ENCODE results near the gene TMEM238.
A peak's percentile ranks its signal among the peaks of the same experiment; 100 is the strongest.
"Not testable (repeated sequence)": the region's sequence is repeated elsewhere in the genome, so short reads cannot be mapped to it uniquely, and the experiment has no call there.

Gene TMEM238

GRCh38 chr19:55384131-55384919 is at the start of gene TMEM238:
Gene TMEM238, minus strand, starts transcription at chr19:55384292. Its CDS starts 33 bp downstream, at chr19:55384259.
- peak; percentile 18 for DNase-seq (ENCODE audit: low read depth)

- DNase-seq (ENCODE audit: low read depth), result no peak
Measured at GRCh38 chr19:55433292-55433691, 49.2 kb upstream of the TMEM238 start.

- DNase-seq (ENCODE audit: low read depth), result no peak
Measured at GRCh38 chr19:55432241-55432959, 48.3 kb upstream of the TMEM238 start.

DNA sequence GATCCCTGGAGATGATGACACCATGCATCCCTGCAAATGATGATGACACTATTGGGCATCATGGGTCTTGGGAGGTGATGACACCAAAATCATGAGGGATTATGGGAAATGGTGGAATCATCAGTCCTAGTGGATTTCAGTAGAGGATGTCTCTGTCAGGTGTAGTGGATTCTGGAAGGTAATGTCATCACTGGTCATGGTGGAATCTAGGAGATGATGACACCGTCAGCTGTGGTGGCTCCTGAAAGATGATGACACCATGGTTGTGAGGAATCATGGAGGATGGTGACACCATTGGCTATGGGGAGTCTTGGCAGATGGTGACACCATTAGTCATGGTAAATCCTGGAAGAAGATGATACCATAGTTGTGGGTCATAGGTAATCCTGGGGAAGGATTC is 47.1 kb upstream of the TMEM238 start:
- no peak for DNase-seq (ENCODE audit: low read depth)

- DNase-seq (ENCODE audit: low read depth), result no peak
Measured at GRCh38 chr19:55426042-55426441, 42.0 kb upstream of the TMEM238 start.

DNA sequence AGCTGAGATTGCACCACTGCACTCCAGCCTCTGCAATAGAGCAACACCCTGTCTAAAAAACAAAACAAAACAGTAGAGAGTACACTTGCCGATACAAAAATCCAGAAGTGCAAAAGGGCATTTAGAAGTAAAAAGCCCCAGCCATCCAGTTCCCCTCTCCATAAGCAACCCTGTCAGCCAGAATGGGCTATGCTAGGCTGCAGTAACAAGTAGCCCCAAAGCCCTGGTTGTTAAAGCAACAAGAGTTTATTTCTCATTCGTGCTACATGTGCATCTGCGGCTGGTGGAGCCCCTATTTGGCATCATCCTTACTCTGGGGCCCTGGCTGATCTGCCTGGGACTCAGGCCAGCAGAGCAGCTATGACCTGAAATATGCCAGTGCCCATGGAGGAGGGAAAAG is 40.4 kb upstream of the TMEM238 start:
- DNase-seq (ENCODE audit: low read depth), result no peak

GRCh38 chr19:55423225-55424005 is 39.3 kb upstream of the TMEM238 start:
- DNase-seq (ENCODE audit: low read depth), result no peak

GRCh38 chr19:55421281-55421680 is 37.2 kb upstream of the TMEM238 start:
- not testable (repeated sequence) for DNase-seq (ENCODE audit: low read depth)

GRCh38 chr19:55419624-55420236 is 35.6 kb upstream of the TMEM238 start:
- DNase-seq (ENCODE audit: low read depth), result no peak

DNA sequence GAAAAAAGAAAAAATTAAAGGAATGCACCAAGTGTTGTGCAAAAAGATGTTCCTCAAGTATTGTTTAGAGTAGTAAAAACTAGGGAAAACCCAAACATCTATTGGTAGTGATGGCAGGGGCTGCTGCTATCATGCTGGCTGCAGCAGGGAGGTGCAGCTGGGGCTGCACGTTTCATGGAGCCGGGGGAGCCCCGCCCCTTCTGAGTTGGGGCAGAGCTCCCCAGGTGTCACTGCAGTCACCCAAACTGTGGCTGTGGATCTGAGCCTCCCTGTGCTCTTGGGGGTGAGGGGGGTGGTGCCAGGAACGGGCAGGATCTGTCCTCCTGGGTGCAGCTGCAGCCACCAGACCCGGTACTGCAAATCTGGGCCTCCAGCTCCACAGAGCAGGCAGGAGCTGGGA is 35.0 kb upstream of the TMEM238 start:
- DNase-seq (ENCODE audit: low read depth), result no peak

- peak; percentile 34 for DNase-seq (ENCODE audit: low read depth)
Measured at GRCh38 chr19:55418185-55418584, 34.1 kb upstream of the TMEM238 start.

- no peak for DNase-seq (ENCODE audit: low read depth)
Measured at GRCh38 chr19:55410168-55410567, 26.1 kb upstream of the TMEM238 start.

- DNase-seq (ENCODE audit: low read depth), result not testable (repeated sequence)
Measured at GRCh38 chr19:55409179-55409578, 25.1 kb upstream of the TMEM238 start.

- DNase-seq (ENCODE audit: low read depth), result no peak
Measured at GRCh38 chr19:55408533-55408872, 24.4 kb upstream of the TMEM238 start.

GRCh38 chr19:55407800-55408532 is 23.9 kb upstream of the TMEM238 start:
- DNase-seq (ENCODE audit: low read depth), result peak; percentile 93

- DNase-seq (ENCODE audit: low read depth), result not testable (repeated sequence)
Measured at GRCh38 chr19:55407550-55407799, 23.4 kb upstream of the TMEM238 start, which contains the start of gene UBE2S. Gene UBE2S, minus strand, starts transcription at chr19:55407788. Its CDS starts 199 bp downstream, at chr19:55407589.

DNA sequence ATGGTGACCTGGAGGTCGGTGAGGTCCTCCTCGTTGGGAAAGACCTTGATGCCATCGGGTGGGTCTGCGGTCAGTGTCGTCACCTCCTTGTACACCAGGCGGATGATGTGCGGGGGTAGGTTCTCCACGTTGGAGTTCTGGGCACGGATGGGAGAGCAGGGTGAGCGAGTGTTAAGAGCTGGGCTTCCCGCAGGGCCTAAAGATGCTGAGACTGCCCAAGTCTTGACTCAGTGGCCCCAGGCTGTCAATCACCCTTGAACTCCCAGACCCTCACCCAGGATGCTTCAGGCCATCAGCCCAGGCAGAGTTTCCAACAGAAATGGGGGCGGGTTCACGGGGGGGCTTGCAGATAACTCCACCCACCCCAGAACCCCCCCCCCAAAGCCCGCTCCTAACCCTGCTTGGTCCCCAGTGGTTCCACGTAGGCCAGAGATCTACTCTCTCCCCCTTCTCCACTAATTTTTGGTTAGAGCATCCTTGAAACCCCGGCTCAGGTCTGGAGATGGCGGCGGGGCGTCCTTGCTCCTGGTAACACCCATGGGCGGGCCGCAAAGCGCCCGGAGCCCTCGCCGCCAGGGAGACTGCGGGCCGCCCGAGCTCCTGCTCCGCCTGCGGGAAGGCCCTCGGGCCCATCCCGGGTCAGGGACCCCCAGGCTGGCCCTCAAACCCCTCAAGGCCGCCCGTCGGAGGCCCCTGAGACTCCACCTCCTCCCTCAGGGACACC is 22.9 kb upstream of the TMEM238 start:
- peak; percentile 17 for DNase-seq (ENCODE audit: low read depth)

DNA sequence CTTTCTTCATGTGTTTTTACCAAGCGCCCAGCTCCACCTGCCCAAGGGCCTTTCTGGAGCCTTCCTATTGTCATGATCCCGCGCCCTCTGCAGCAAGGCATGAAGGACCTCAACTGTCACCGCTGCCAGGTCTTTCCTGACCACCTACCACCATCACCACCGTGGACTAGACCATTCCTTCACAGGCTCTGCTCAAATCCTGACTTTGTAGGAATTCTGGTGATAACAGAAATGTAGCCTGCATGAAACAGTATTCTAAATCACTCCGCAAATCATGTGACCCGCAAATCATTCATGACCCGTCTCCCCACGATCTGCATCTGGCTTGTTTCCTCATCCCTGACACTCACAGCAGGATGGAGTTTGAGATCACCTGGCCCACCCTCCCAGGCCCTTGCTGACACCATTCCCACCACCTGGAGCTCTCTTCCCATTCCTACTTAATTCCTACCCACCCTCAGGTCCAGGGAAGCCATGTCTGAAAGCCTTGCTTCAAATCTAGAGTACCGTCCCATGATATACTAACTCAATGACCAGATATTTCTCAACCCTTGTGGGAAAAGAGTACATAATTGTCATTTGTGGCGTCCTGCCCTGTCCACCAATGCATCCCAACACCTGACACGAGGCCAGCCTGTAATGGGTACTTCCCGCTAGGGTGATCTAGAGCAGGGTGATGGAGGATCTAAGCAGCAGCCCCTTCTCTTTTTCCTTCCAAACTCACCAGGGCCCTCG is 22.2 kb upstream of the TMEM238 start:
- DNase-seq (ENCODE audit: low read depth), result no peak

- DNase-seq (ENCODE audit: low read depth), result no peak
Measured at GRCh38 chr19:55405638-55406037, 21.5 kb upstream of the TMEM238 start.

GRCh38 chr19:55402509-55402908 is 18.4 kb upstream of the TMEM238 start:
- no peak for DNase-seq (ENCODE audit: low read depth)
